BJ (cell line): ENCODE measurements around the gene ITGAL. TPM values are rescaled to one million over a fixed set of nuclear protein-coding genes. Genes with fewer than 3 reads are reported as not detected.

Source experiments
- CTCF ChIA-PET: fragments of 350-600 bp; formaldehyde crosslinking; extraction: SDS; loops from one replicate; lab custom pipeline; 2021; ENCODE audit warnings: antibody characterized with exemption, inconsistent platforms; lab: Yijun Ruan, JAX
- POLR2A ChIA-PET: fragments of 300-600 bp; sonication (Branson Sonifier 250); formaldehyde crosslinking; extraction: SDS; loops from one replicate; lab custom pipeline; 2021; ENCODE audit warnings: antibody characterized with exemption; lab: Charles Lee
- DNase-seq: peaks from one replicate; pipeline ENCODE4 v3.0.0-alpha.2; 2011; ENCODE audit warnings: low read depth
- H3K27me3 ChIP-seq: 2 replicates; pipeline ENCODE4 v1.6.0; 2011; ENCODE audit warnings: low read length; ENCODE audit not compliant: control insufficient read depth, insufficient read depth
- H3K36me3 ChIP-seq: 2 replicates; pipeline ENCODE4 v1.5.1; 2011; ENCODE audit warnings: low read length; ENCODE audit not compliant: control insufficient read depth, insufficient read depth
- H3K4me3 ChIP-seq: 2 replicates; pipeline ENCODE4 v1.5.1; 2011; ENCODE audit warnings: low read depth, mild to moderate bottlenecking, control low read depth, low read length
- CTCF ChIP-seq: IDR thresholded peaks from 2 replicates; pipeline ENCODE4 v1.5.1; 2011; ENCODE audit warnings: low read depth, mild to moderate bottlenecking, control low read depth, inconsistent platforms, low read length, moderate library complexity; ENCODE audit not compliant: insufficient read depth
- polyA plus RNA-seq: library from polyadenylated mRNA; depleted of rRNA; stranded (reverse); fragments of >200 nt; gene quantifications from 2 replicates; pipeline ENCODE4 v1.2.3, GENCODE V29; 2011

Gene ITGAL
- polyA plus RNA-seq, 1 experiment: 0.06 TPM

DNA sequence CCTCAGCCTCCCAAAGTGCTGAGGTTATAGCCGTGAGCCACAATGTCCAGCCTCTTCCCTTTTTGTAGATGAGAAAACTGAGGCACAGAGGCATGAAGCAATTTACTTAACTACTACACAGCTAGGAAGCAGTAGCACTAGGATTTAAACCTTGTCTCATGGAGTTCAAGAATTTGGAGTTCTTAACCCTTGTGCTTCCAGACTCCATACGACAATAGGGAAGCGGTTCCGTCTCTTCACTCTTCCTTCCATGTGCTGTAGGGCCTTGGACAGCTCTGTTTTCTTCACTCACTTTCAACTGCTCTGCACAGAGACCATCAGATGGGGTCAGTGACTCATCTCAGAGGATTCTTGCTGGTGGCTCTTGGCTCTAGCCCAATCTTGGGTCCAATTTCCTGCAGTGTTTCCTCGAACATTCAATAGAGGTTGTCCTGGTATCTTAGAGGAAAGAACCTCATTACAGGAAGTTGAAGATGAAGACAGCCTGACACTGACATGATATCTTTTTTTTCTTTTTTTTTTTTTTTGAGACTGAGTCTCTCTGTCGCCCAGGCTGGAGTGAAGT lies 19.3 kb downstream of the ITGAL start:
- TF ChIP-seq CTCF: no peak
- CTCF ChIA-PET: interaction anchor here (0.6 to 1.4 kb wide), 3 partner anchors 21 to 91 kb away, joined by 3 to 5 read pairs (median 3); no protein-coding TSS in a partner anchor

GRCh38 chr16:30493941-30494488 lies 21.5 kb downstream of the ITGAL start:
- Histone ChIP-seq H3K4me3 (no peak overlapping the region), H3K27me3 (0 out of 2 replicates have a peak, but pooled peaks cover 1% of the 10 kb centered on the region), H3K36me3 (no peaks in the 10 kb centered on the region)
- ChIA-PET CTCF (interaction anchor here (0.9 kb wide), 1 partner anchor 50 kb away, joined by 3 read pairs; no protein-coding TSS in a partner anchor), POLR2A (no interaction called here)
- TF ChIP-seq CTCF: no peak
- no peak for DNase-seq

More for the DNA sequence above, 19.3 kb downstream of the ITGAL start:
- peak; percentile 48 for DNase-seq
- H3K4me3 ChIP-seq: no peak overlapping the region
- POLR2A ChIA-PET: interaction anchor here (0.6 kb wide), 1 partner anchor 21 kb away, joined by 9 read pairs; no protein-coding TSS in a partner anchor
- no peaks in the 10 kb centered on the region for H3K36me3 ChIP-seq
- H3K27me3 ChIP-seq: 0 out of 2 replicates have a peak, but pooled peaks cover 1% of the 10 kb centered on the region

DNA sequence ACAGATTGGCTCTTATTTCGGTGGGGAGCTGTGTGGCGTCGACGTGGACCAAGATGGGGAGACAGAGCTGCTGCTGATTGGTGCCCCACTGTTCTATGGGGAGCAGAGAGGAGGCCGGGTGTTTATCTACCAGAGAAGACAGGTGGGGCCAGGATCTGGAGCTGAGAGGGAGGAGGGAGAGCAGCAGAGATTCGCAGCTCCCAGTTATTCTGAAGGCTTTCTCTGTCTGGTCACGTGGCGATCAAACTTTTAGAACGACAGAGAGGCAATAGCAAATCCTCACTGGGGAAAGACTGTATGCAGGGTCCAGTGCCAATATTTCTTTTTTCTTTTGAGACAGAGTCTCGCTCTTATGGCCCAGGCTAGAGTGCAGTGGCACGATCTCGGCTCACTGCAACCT lies 22.2 kb downstream of the ITGAL start:
- Histone ChIP-seq H3K4me3 (no peak overlapping the region), H3K36me3 (no peaks in the 10 kb centered on the region), H3K27me3 (0 out of 2 replicates have a peak, but pooled peaks cover 1% of the 10 kb centered on the region)
- DNase-seq: no peak
- ChIA-PET POLR2A (no interaction called here), CTCF (interaction anchor here (0.8 to 1.0 kb wide), 2 partner anchors 20 to 48 kb away, joined by 3 read pairs; no protein-coding TSS in a partner anchor)
- TF ChIP-seq CTCF: no peak

DNA sequence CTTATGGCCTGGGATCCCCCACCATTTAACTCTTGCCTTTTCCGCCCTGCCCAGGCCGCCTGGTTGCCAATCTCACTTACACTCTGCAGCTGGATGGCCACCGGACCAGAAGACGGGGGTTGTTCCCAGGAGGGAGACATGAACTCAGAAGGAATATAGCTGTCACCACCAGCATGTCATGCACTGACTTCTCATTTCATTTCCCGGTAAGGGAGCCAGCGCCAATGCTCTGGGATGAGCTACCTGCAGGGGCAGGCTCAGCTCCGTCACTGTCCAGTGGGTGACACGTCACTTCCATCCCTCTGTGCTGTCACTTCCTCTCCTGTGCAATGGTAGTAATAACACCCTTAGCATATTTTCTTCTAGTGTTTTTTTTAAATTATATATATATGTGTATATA lies 26.7 kb downstream of the ITGAL start:
- CTCF ChIA-PET: interaction anchor here (0.8 kb wide), 1 partner anchor 51 kb away, joined by 3 read pairs; no protein-coding TSS in a partner anchor
- POLR2A ChIA-PET: no interaction called here
- no peak for DNase-seq
- H3K36me3 ChIP-seq: no peaks in the 10 kb centered on the region
- H3K4me3 ChIP-seq: no peak overlapping the region
- TF ChIP-seq CTCF: no peak
- H3K27me3 ChIP-seq: peaks cover 5% of the 10 kb centered on the region
